NCI-H2227 treated with DMSO at 0.1 percent for 48 hours (cell line): ENCODE data around the gene KIAA0232.
A peak's percentile ranks its signal among the peaks of the same experiment; 100 is the strongest.

ENCODE experiments used
- DNase-seq: peaks from one replicate; lab custom pipeline; 2025; lab: John Stamatoyannopoulos, UW

Gene KIAA0232

DNA sequence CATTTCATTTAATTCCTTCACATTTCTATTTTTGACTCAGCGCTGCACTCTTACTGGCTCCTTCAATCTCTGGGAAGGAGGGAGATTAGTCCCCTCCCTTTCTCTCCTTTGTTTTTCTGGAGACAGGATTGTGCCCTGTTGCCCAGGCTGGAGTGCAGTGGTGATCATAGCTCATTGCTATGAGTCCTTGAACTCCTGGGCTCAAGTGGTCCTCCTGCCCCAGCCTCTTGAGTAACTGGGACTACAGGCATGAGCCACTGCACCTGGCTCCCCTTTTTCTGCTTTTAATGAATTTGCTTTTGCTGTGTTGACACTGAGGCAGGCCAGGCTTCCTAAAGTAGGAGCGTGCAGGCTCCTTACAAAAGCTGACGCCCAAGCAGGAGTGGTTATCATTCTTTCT, 137.6 kb downstream of the KIAA0232 start:
- no peak for DNase-seq

DNA sequence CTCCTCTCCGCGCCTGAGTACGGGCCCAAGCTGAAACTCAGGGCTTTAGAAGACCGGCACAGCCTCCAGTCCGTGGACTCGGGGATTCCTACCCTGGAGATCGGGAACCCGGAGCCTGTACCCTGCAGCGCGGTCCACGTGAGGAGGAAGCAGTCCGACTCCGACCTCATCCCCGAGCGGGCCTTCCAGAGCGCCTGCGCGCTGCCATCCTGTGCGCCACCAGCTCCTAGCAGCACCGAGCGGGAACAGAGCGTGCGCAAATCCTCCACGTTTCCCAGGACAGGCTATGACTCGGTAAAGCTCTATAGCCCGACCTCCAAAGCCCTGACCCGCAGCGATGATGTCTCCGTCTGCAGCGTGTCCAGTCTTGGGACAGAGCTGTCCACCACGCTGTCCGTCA, 141.0 kb downstream of the KIAA0232 start:
- DNase-seq, result no peak

DNA sequence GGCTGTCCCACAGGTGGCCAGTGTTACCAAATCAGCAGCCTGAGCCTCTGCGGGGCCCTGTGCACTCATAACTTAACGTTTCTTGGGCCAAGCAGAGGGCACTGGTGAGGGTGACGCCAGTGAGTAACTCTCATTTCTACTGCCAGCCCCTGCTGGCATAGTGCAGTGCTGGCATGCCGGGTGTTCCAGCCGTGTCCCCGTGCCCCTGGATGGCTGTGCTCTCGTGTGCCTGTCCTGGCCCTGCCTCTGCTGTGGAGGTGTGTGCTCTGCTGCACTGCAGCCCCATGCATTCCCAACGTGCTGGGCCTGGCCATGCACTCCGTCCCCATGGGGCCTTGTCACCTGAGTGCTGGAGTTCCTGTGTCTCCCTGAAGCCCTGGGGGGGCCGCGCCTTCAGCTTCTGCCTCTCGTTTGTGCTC, 141.8 kb downstream of the KIAA0232 start:
- no peak for DNase-seq

DNA sequence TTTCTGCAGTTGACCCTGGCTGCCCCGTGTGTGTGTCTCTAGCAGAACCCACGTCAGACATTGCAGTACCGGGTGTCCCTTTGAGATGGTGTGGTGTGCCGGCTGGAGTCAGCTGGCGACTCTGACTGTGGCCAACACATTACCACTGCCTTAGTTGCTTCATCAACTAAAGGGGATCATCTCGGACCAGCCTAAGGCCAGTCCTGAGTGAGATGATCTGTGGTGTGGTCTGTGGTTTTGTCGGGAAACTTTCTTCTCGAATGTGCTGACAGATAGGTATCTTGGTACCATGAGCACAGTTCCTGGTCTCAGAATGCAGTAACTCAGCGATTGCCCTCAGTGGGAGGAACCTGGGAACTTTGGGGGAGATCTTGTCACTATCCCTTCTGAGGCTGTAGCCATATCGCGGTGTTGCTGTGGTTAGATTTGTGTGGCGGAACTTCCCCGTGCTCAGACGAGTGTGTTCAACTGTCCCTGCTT, 142.9 kb downstream of the KIAA0232 start:
- no peak for DNase-seq

DNA sequence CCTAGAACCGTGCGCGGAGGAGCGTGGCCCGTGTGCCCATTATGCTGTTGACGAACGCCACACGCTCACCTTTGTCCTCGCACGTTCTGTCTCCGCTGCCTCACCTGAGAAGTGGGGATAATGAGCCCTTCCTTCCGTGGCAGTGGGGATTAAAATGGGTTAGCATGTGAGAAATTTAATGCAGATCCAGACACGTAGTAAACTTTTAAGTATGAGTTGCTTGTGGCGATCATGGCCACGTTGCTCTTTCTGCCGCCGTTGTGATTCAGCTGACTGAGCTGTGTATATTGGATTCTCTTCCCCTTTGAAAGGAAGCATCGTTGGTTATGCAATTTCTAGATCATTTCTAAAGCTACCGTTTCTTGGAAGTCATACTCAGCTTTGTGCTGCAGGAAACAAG, 143.6 kb downstream of the KIAA0232 start:
- DNase-seq, result no peak

DNA sequence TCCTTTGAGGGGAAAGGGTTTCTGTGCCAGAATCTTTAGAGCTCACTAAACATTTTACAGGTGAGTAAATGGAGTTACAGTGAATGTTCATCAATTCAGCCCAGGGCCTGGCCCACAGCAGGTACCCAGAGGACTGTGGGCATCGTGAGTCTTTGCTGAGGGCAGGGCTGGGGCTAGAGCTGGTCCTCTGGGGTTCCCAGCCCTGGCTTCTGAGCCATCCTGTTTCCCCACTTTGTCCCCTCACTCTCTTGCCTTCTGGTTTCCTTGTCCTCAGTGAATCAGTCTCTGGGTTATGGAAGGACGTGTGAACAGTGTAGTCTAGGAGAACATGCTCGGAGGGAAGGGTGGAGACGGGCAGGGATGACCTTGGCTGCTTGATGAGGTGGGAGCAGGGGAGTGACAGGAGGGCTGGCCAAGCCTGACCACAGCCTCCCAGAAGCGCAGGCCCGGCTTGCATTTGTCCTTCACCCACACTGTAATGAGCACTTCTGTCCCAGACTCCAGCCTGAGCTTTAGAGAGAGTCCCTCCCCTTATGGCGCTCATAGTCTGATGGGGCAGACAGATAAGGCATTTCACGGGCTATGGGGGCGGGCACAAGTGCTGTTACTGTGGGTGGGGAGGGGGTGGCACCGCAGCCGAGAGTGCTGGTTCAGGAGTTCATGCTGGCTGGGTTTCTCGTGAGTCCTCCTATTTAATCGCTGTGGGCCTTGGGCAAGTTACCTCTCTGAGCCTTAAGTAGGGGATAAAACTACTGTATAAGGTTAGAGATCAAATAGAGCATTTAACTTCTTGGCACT, 144.4 kb downstream of the KIAA0232 start:
- peak; percentile 60 for DNase-seq

DNA sequence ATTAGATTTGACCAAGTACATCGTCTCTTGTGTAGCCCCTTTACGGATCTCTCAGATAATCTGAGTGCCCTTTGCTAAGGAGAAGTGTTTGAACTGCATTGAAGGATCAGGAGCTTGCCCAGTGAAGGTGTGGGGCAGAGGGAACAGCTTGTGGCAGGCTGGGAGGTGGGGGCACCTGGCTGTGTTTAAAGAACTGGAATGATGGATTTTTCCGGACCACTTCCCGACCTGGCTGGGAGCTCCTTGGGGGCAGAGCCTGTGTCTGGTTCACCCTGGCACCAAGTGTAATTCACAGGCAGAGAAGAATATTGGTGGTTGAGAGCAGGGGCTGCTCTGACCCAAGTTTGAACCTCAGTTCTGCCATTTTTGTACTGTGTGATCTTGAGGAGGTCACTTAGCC, 145.6 kb downstream of the KIAA0232 start:
- no peak for DNase-seq

DNA sequence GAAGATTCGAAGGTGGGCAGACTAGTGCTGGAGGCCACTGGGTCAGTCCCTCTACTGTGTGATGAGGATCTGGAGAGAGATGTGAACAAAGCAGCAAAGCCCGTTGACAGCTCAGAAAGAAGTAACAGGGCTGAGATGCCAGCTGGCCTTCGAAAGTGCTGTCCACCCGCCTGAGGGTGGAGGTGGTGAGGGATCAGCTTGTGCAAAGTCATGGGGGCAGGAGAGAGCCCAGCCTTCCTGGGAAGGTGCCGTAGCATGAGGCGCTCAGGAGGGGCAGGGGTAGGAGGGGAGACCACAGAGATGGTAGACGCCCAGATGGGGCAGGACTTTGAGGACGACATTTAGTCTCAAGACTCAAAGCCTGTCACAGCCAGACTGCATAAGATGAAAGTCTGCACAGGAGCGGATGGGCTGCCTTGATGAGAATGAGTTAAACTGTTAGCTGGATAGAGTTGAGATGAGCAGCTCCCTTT, 146.8 kb downstream of the KIAA0232 start:
- DNase-seq, result no peak

DNA sequence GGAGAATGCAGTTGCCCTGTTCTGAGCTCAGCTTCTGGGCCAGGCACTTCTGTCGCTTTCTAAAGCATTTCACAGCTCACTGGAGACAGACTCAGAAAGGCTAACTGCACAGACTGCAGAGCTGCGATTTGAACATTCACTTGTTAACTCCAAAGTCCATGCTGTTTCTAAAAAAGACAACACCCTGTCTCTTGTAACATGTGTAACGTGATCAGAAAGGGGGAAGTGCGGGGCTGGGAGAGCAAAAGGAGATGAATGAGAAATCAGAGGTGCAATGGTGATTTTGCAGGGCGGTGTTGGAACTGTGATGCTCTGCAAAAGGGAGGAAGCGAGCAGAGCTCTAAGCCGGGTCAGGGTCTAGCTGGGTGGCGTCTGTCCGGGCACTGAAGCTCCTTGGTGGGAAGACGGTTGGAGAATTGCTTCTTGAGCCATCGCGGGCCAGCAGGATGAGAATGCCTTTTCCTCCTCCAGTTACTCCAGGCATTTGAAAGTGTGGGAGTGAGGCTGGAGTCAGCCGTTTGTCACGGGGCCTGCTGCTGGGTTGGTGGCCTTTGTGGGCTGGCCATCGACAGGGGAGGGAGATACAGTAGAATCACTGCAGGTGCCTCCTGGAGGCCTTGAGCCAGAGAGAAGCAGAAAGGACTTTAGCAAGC, 147.4 kb downstream of the KIAA0232 start:
- DNase-seq, result no peak

DNA sequence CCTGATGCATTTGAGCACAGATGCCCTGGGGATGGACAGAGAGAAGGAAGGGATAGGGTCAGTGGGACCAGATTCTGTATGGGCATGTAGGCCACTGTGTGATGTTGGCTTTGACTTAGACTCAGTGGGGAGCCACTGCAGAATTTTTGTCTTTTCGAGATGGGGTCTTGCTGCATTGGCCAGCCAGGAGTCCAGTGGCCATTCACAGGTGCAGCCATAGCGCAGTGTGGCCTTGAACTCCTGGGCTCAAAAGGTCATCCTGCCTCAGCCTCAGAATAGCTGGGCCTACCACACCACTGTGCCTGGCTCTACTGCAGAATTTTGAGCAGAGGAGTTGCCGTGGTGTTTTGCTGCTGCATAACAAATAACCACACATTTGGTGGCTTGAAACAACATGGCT, 149.9 kb downstream of the KIAA0232 start:
- no peak for DNase-seq

DNA sequence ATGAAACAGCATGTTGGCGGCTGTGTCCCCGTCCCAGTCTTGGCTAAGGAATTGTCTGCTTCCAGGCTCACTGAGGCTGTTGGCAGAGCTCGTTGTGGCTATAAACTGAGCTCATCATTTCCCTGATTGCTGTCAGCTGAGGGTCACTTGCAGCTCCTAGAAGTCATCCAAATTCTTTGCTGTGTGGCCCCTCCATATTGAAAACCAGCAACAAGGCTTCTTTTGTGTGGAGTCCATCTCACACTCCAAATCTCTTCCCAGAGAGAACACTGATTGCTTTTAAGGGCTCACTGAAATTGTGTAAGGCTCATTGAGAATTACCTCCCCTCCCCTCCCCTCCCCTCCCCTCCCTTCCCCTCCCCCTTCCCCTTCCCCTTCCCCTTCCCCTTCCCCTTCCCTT, 150.4 kb downstream of the KIAA0232 start:
- DNase-seq, result no peak
